Mesenteric fat pad (tissue), 1 donor: ENCODE data around the gene ALS2. TPM values are rescaled to one million over a fixed set of nuclear protein-coding genes. Genes with fewer than 3 reads are reported as not detected.

Experiments
- DNase-seq: peaks from one replicate; pipeline ENCODE4 v3.0.0-alpha.2; 2020; ENCODE audit warnings: low spot score
- total RNA-seq: library from RNA; stranded (reverse); fragmentation: NEBNext Ultra II Directional; extraction: Animal tissue kit (Norgen Biotek cat#: 25700); gene quantifications from one replicate; pipeline ENCODE4 v1.2.1, GENCODE V29; 2021
- donor health status: DM: yes; HTN: yes; CAD: no.

The ALS2 gene
- total RNA-seq, 1 donor from 2014 or later: 23.6 TPM

- DNase-seq: no peak
These were observed 21.2 kb downstream of the ALS2 start for GRCh38 chr2:201759567-201759966.

- DNase-seq: no peak
These were observed 21.9 kb downstream of the ALS2 start for GRCh38 chr2:201758873-201759272.

- no peak for DNase-seq
These were observed 22.5 kb downstream of the ALS2 start for GRCh38 chr2:201758234-201758633.

GRCh38 chr2:201754717-201755415, 25.9 kb downstream of the ALS2 start:
- DNase-seq: no peak

- no peak for DNase-seq
These were observed 29.2 kb downstream of the ALS2 start for GRCh38 chr2:201751566-201751965.

- DNase-seq: no peak
These were observed 34.2 kb downstream of the ALS2 start for GRCh38 chr2:201746551-201746950.

- no peak for DNase-seq
These were observed 45.2 kb downstream of the ALS2 start for GRCh38 chr2:201735486-201735885.

GRCh38 chr2:201734111-201734510, 46.6 kb downstream of the ALS2 start:
- DNase-seq: no peak

GRCh38 chr2:201733544-201733943, 47.2 kb downstream of the ALS2 start:
- no peak for DNase-seq

GRCh38 chr2:201730651-201731285, 50.0 kb downstream of the ALS2 start:
- no peak for DNase-seq

GRCh38 chr2:201715459-201715858, 65.3 kb downstream of the ALS2 start:
- DNase-seq: no peak

- no peak for DNase-seq
These were observed 68.0 kb downstream of the ALS2 start for GRCh38 chr2:201712726-201713125.

- DNase-seq: no peak
These were observed 71.0 kb downstream of the ALS2 start for GRCh38 chr2:201709747-201710146.

- DNase-seq: no peak
These were observed 71.7 kb downstream of the ALS2 start for GRCh38 chr2:201709049-201709448.

- no peak for DNase-seq
These were observed 73.0 kb downstream of the ALS2 start for GRCh38 chr2:201707753-201708152.

GRCh38 chr2:201707142-201707541, 73.6 kb downstream of the ALS2 start:
- DNase-seq: no peak

- no peak for DNase-seq
These were observed 76.2 kb downstream of the ALS2 start for GRCh38 chr2:201704536-201704935.

GRCh38 chr2:201701646-201702045, 79.1 kb downstream of the ALS2 start:
- no peak for DNase-seq

GRCh38 chr2:201699416-201699815, 81.3 kb downstream of the ALS2 start:
- no peak for DNase-seq

- no peak for DNase-seq
These were observed 82.0 kb downstream of the ALS2 start, which contains the start of gene MPP4 for GRCh38 chr2:201698588-201699226. MPP4 (minus strand) TSS chr2:201698644; CDS start chr2:201693954, 4,690 bp downstream.

GRCh38 chr2:201697899-201698298, 82.8 kb downstream of the ALS2 start:
- no peak for DNase-seq

GRCh38 chr2:201696151-201696659, 84.5 kb downstream of the ALS2 start:
- DNase-seq: no peak
